Body of pancreas (tissue), 4 donors: ENCODE data around the gene HRH1. TPM values are rescaled to one million over a fixed set of nuclear protein-coding genes. Genes with fewer than 3 reads are reported as not detected.

Source experiments
- ATAC-seq: fragments of 150-250 bp; one replicate; pipeline ENCODE4 v1.9.1; 2016
- DNase-seq, 4 donors: peaks; one replicate each; pipeline ENCODE4 v3.0.0-alpha.2; 2019
- H3K27ac ChIP-seq, 4 donors: fragments of 200-600 bp; sonication (generic); 1 replicate in 3 of 4; 2 replicates in 1 of 4; pipeline versions ENCODE4 v1.5.1 to v1.6.1; 2016 to 2019; ENCODE audit warnings: mild to moderate bottlenecking in 1 of 4, mixed read lengths in 1 of 4, moderate library complexity in 1 of 4
- H3K27me3 ChIP-seq, 2 donors: fragments of 200-600 bp; sonication (generic); one replicate each; pipeline ENCODE4 v1.6.0; 2016; ENCODE audit warnings: mild to moderate bottlenecking in 1 of 2
- H3K36me3 ChIP-seq, 2 donors: fragments of 200-600 bp; sonication (generic); replicated peaks in 1 of 2; 2 replicates each; pipeline ENCODE4 v1.5.1; 2016; ENCODE audit warnings: low read depth in 2 of 2; ENCODE audit not compliant: insufficient read depth in 1 of 2
- H3K4me1 ChIP-seq: fragments of 200-600 bp; sonication (generic); one replicate; pipeline ENCODE4 v1.6.0; 2016
- H3K4me3 ChIP-seq, 2 donors: fragments of 200-600 bp; sonication (generic); 1 replicate in 1 of 2; 2 replicates in 1 of 2; pipeline ENCODE4 v1.5.1; 2016 to 2019
- H3K9me3 ChIP-seq, 3 donors: fragments of 200-600 bp; sonication (generic); 1 replicate in 2 of 3; 2 replicates in 1 of 3; pipeline ENCODE4 v1.5.1; 2016
- POLR2A ChIP-seq, 3 donors: fragments of 450-650 bp; IDR thresholded peaks; one replicate each; pipeline ENCODE4 v1.6.1; 2016; ENCODE audit warnings: antibody characterized with exemption in 3 of 3, mild to moderate bottlenecking in 2 of 3
- WGBS, 2 donors: methylation state at CpG; one replicate each; pipeline ENCODE4 v1.1.5; 2017; 5-methylcytosine and 5-hydroxymethylcytosine counted together
- intact Hi-C: fragments of 100-400 bp; cut with DNase I; formaldehyde crosslinking; loops from one replicate; pipeline ENCODE4 v1.15.1; 2023
- total RNA-seq, 2 donors: library from RNA; depleted of rRNA; stranded (reverse); fragments of >200 nt; gene quantifications; one replicate each; pipeline ENCODE4 v1.1.0, GENCODE V29; 2016
- TF ChIP-seq, protein P1 (sequence below), 7 experiments: fragments of 450-650 bp in 4 of 7; fragments of 200-600 bp in 3 of 7; sonication (generic) in 3 of 7; IDR thresholded peaks; one replicate each; pipeline ENCODE4 v1.5.1; 2016 to 2019; ENCODE audit warnings: antibody characterized with exemption in 7 of 7

HRH1 gene
- total RNA-seq, 2 donors from 2014 or later = 0.66 to 0.78 TPM

DNA sequence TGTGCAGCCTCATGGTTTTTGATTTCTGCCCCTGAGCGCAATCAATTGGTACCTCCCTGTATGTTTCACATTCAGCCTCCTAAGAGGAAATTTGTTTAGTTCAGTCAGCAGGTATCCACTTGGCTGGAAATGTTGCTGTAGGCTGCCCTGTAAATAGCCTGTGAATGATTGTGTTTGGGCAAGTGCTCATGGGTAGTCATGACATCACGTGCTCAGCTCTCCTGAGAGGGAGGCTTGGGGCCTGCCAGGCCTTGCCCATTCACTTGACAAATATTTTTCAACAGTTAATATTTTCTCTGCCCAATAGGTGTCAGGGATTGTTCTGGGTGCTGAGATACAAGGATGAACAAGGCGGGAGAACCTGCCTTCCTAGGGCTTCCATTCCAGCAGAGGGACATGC, 13.3 kb downstream of the HRH1 start:
- Histone ChIP-seq H3K27me3 (no peaks in the 10 kb centered on the region), H3K36me3 (no peaks in the 10 kb centered on the region), H3K9me3 (no peaks in the 10 kb centered on the region), H3K27ac (no peak overlapping the region), H3K4me3 (no peak overlapping the region), H3K4me1 (no peaks in the 10 kb centered on the region)
- no peak for ATAC-seq
- no peak for DNase-seq
- no peak for TF ChIP-seq POLR2A (IDR thresholded peaks at IDR 0.05)
- TF ChIP-seq, protein P1, sequence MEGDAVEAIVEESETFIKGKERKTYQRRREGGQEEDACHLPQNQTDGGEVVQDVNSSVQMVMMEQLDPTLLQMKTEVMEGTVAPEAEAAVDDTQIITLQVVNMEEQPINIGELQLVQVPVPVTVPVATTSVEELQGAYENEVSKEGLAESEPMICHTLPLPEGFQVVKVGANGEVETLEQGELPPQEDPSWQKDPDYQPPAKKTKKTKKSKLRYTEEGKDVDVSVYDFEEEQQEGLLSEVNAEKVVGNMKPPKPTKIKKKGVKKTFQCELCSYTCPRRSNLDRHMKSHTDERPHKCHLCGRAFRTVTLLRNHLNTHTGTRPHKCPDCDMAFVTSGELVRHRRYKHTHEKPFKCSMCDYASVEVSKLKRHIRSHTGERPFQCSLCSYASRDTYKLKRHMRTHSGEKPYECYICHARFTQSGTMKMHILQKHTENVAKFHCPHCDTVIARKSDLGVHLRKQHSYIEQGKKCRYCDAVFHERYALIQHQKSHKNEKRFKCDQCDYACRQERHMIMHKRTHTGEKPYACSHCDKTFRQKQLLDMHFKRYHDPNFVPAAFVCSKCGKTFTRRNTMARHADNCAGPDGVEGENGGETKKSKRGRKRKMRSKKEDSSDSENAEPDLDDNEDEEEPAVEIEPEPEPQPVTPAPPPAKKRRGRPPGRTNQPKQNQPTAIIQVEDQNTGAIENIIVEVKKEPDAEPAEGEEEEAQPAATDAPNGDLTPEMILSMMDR (IDR thresholded peaks at IDR 0.05) = no peak
- intact Hi-C loops = no loop called here
- 86 to 98% methylated on average over 3 of the region's 3 CpGs for WGBS, 2 donors

DNA sequence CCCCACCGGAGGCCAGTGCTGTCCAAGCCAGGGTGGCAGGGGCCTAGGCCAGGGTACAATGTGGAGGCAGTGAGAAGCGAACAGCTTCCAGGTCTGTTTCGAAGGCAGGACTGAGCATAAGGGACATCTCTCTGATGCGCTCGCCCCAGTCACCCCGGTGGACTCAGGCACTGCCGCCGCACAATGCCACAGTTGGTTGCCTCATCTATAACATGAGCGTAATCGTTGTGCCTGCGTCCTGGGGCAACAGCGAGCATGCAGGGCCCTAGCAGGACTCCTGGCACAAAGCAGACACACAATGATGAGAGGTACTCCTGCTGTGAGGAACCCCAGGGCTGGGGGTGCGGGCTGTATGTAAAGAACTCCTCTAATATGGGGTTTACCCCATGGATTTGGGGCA, 14.1 kb downstream of the HRH1 start:
- H3K36me3 ChIP-seq = no peaks in the 10 kb centered on the region
- H3K27ac ChIP-seq = no peak overlapping the region
- no peaks in the 10 kb centered on the region for H3K4me1 ChIP-seq
- DNase-seq = no peak
- H3K9me3 ChIP-seq = no peaks in the 10 kb centered on the region
- TF ChIP-seq POLR2A (IDR thresholded peaks at IDR 0.05) = no peak
- TF ChIP-seq, protein P1 (IDR thresholded peaks at IDR 0.05) = no peak
- no peak for ATAC-seq
- WGBS, 2 donors = 81 to 89% methylated on average over 12 to 13 of the region's 13 CpGs
- H3K27me3 ChIP-seq = no peaks in the 10 kb centered on the region
- intact Hi-C loops = no loop called here
- no peak overlapping the region for H3K4me3 ChIP-seq

DNA sequence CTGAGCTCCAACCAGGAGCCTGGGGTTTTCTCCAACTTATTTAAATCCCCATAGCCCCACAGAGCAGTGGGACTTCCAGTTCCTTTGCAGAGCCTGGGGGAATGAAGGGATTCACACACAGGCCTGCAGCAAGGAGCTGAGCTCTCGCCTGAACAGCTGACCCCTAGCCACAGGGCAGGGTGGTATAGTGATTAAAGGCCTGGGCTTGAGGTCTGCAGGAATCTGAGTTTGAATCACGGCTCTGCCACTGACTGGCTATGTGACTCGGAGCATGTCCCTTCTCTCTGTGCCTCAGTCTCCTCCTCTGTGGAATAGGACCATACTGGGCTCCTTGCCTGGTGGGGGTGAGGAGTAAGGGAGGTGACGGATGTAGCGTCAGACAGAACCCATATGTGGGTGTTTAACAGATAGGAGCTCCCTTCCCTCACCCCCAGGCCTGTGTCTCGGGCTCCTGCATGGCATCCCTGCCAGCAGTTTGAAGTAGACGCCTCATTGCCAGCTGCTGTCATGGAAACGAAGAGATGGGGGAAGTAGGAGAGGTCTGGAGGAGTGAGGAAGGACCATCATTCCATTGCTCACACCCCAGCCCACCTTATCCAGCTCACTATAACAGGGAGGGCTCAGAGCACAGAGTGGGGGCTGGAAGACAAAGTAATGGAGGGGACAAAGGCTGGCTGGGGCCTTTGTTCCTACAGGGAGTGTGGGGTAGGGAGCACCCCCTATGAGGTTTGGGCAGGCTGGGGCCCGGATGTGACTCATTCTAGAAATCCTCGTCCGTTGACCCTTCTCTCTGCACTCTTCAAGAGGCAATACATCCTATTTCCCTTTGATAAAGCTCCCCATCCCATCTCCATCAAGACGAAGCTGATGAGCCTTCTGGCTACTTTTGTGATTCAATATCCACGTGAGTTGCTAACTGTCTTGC, 14.8 kb downstream of the HRH1 start:
- Histone ChIP-seq H3K4me1 (no peaks in the 10 kb centered on the region), H3K36me3 (no peaks in the 10 kb centered on the region), H3K27me3 (no peaks in the 10 kb centered on the region), H3K4me3 (no peak overlapping the region), H3K9me3 (no peaks in the 10 kb centered on the region), H3K27ac (no peak overlapping the region)
- WGBS, 2 donors = 57 to 66% methylated on average over 10 to 13 of the region's 13 CpGs
- TF ChIP-seq, protein P1 (IDR thresholded peaks at IDR 0.05) = no peak
- no peak for DNase-seq
- intact Hi-C loops = no loop called here
- ATAC-seq = no peak

DNA sequence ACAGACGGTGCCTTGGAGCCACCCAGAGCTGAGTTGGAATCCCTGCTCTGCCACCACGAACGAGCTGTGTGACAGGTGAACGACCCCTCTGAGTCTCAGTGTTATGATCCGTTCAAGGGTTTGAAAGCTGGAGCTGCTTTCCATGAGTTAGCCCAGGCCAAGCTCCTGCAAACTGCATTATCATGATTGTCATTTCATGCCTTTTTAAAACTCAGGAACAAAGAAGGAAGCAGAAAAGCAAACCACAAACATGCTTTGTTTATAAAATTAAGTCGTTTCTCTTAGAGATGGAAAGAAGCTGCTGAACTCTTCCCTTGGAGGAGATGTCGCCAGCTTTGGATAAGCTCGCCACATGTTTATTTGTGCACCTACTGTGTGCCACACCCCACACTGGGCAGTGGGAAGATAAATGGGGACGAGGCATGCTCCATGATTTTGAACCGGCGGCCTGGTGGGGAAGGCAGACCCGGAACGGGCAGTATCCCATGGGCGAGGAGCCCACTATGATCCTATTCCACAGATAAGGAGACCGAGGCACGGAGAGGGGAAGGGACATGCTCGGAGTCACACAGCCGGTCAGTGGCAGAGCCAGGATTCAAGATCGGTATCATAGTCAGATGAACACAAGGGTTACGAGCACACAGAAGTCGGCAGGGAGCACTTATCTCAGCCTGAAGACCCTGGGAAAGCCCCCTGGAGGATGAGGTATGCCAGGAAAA, 15.9 kb downstream of the HRH1 start:
- intact Hi-C loops = no loop called here
- TF ChIP-seq POLR2A (IDR thresholded peaks at IDR 0.05) = no peak
- TF ChIP-seq, protein P1 (IDR thresholded peaks at IDR 0.05) = no peak
- Histone ChIP-seq H3K36me3 (no peaks in the 10 kb centered on the region), H3K9me3 (no peaks in the 10 kb centered on the region), H3K4me3 (no peak overlapping the region), H3K27ac (no peak overlapping the region), H3K27me3 (no peaks in the 10 kb centered on the region), H3K4me1 (no peaks in the 10 kb centered on the region)
- ATAC-seq = no peak
- 63 to 67% methylated on average over 21 of the region's 21 CpGs for WGBS, 2 donors
- DNase-seq = no peak
